Mesendoderm (in vitro differentiated cells): Measurements from ENCODE around the gene C11orf98.

Experiments used
- DNase-seq: peaks from one replicate; pipeline ENCODE4 v3.0.0; 2013
- H2AK5ac ChIP-seq: 2 replicates; pipeline ENCODE4 v1.6.1; 2013; ENCODE audit warnings: low read length, inconsistent platforms
- H2BK120ac ChIP-seq: 2 replicates; pipeline ENCODE4 v1.6.1; 2013; ENCODE audit warnings: low read depth, mild to moderate bottlenecking, low read length, moderate library complexity, mixed read lengths
- H2BK15ac ChIP-seq: replicated peaks from 2 replicates; pipeline ENCODE4 v1.6.1; 2013; ENCODE audit warnings: low read depth, mild to moderate bottlenecking, moderate library complexity
- H2BK5ac ChIP-seq: 2 replicates; pipeline ENCODE4 v1.6.1; 2013; ENCODE audit warnings: low read length, inconsistent platforms
- H3K18ac ChIP-seq: 2 replicates; pipeline ENCODE4 v1.6.1; 2013; ENCODE audit warnings: mild to moderate bottlenecking, low read length, mixed read lengths
- H3K23ac ChIP-seq: one replicate; pipeline ENCODE4 v1.6.1; 2013; ENCODE audit warnings: low read length
- H3K27ac ChIP-seq: 2 replicates; pipeline ENCODE4 v1.5.1; 2013; ENCODE audit warnings: low read depth, mild to moderate bottlenecking, inconsistent platforms, low read length, moderate library complexity
- H3K27me3 ChIP-seq: 2 replicates; pipeline ENCODE4 v1.6.1; 2013; ENCODE audit warnings: low read length, control low read depth, mild to moderate bottlenecking, inconsistent platforms; ENCODE audit not compliant: insufficient read depth, poor library complexity
- H3K36me3 ChIP-seq: 2 replicates; pipeline ENCODE4 v1.6.1; 2013; ENCODE audit warnings: low read length, inconsistent platforms; ENCODE audit not compliant: control insufficient read depth, insufficient read depth
- H3K4ac ChIP-seq: one replicate; pipeline ENCODE4 v1.6.1; 2013; ENCODE audit warnings: low read depth, mild to moderate bottlenecking, low read length, moderate library complexity
- H3K4me1 ChIP-seq: 2 replicates; pipeline ENCODE4 v1.6.1; 2013; ENCODE audit warnings: low read depth, low read length, inconsistent platforms; ENCODE audit not compliant: control insufficient read depth
- H3K4me2 ChIP-seq: 2 replicates; pipeline ENCODE4 v1.6.1; 2013; ENCODE audit warnings: low read length
- H3K4me3 ChIP-seq: 2 replicates; pipeline ENCODE4 v1.5.1; 2013; ENCODE audit warnings: mild to moderate bottlenecking, low read length
- H3K56ac ChIP-seq: one replicate; pipeline ENCODE4 v1.6.1; 2013; ENCODE audit warnings: low read length
- H3K79me1 ChIP-seq: 2 replicates; pipeline ENCODE4 v1.6.1; 2013; ENCODE audit warnings: low read length, inconsistent platforms
- H3K79me2 ChIP-seq: 2 replicates; pipeline ENCODE4 v1.6.1; 2013; ENCODE audit warnings: mild to moderate bottlenecking, low read length; ENCODE audit not compliant: control insufficient read depth, insufficient read depth
- H3K9ac ChIP-seq: 2 replicates; pipeline ENCODE4 v1.6.1; 2013; ENCODE audit warnings: low read length, inconsistent platforms
- H4K5ac ChIP-seq: one replicate; pipeline ENCODE4 v1.6.1; 2013; ENCODE audit warnings: low read length
- H4K8ac ChIP-seq: one replicate; pipeline ENCODE4 v1.6.1; 2013; ENCODE audit warnings: low read depth, mild to moderate bottlenecking, control low read depth, low read length, moderate library complexity
- WGBS: extraction: QIAGEN DNeasy Blood & Tissue Kit; methylation state at CpG from one replicate; pipeline ENCODE4 v1.1.7; 2013; ENCODE audit warnings: low lambda C conversion rate, missing lambda C conversion rate; ENCODE audit not compliant: insufficient coverage; ENCODE audit errors: extremely low coverage; 5-methylcytosine and 5-hydroxymethylcytosine counted together

Gene C11orf98

DNA sequence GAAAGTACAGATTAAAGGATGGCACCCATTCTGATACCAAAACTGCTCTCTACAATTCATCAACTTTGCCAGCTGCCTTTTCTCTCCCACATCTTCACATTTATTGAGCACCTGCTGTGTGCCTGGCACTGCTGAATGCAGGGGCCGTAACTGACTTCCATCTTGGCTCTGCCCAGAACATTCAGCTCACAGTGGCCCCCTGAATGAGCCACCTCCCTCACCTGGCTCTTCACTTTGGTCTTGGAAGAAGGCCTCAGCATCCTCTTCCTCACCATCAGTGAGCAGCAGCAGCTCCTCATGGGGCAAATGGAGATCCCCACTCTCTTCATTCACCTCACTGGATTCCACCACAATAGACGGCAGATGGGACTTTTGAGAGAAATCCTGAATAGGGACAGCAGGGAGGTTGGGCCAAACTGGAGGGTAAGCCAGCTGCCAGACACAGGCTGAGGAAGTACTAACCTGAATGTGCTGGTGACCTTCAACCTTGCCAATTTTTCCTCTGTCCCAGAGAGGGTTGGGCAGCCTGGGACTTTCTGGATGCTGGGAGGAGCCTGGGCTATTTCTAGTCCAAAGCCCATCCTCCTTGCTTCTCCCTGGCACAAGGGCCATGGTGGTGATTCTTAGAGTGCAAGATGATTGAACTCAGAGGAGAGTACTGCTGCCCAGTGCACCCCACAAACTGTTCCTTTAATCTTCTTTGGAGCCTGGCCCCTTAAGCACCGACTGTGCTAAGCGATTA lies 4.6 kb upstream of the C11orf98 start:
- Histone ChIP-seq H3K27ac (no peak overlapping the region), H3K9ac (peak overlapping the region; percentile 19), H3K4me3 (no peak overlapping the region), H4K5ac (no peak overlapping the region), H4K8ac (no peak overlapping the region), H2AK5ac (no peak overlapping the region), H3K4ac (no peak overlapping the region), H2BK5ac (no peak overlapping the region), H2BK15ac (no peak overlapping the region), H3K23ac (no peak overlapping the region), H3K36me3 (no peaks in the 10 kb centered on the region), H3K4me1 (no peaks in the 10 kb centered on the region), H2BK120ac (no peak overlapping the region), H3K4me2 (no peak overlapping the region), H3K27me3 (no peaks in the 10 kb centered on the region), H3K18ac (no peak overlapping the region), H3K79me2 (peaks cover 28% of the 10 kb centered on the region), H3K56ac (peak overlapping the region; percentile 30), H3K79me1 (peaks cover 13% of the 10 kb centered on the region)
- DNase-seq = peak; percentile 52
- WGBS = no CpG with 5 or more reads among the region's 4 CpGs

DNA sequence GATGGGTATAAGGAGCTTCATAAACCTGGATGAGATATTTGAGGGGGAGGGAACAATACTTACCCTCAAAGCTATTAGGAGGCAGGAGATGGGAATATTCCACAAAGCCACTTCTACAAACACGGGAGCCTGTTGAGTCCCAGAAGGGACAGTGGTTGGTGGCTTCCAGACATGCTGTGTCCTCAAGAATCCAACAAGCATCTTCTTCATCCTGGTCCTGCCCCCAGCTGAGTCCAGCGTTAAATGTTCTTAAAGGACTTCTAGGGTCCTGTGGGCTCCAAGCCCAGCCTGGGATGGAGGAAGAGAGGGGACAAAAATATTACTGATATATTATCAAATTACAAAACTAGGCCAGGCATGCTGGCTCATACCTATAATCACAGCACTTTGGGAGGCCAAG lies 2.5 kb upstream of the C11orf98 start:
- H2BK120ac ChIP-seq = no peak overlapping the region
- no peaks in the 10 kb centered on the region for H3K4me1 ChIP-seq
- peaks cover 13% of the 10 kb centered on the region for H3K79me1 ChIP-seq
- H3K36me3 ChIP-seq = peaks cover 1% of the 10 kb centered on the region
- no peak overlapping the region for H3K18ac ChIP-seq
- DNase-seq = no peak
- no peak overlapping the region for H3K4me3 ChIP-seq
- WGBS = no CpG with 5 or more reads among the region's 2 CpGs
- H2BK15ac ChIP-seq = no peak overlapping the region
- H3K27ac ChIP-seq = no peak overlapping the region
- no peak overlapping the region for H2BK5ac ChIP-seq
- H4K8ac ChIP-seq = no peak overlapping the region
- H3K27me3 ChIP-seq = no peaks in the 10 kb centered on the region
- peaks cover 33% of the 10 kb centered on the region for H3K79me2 ChIP-seq
- H3K9ac ChIP-seq = peak overlapping the region; percentile 96
- no peak overlapping the region for H3K23ac ChIP-seq
- H3K4me2 ChIP-seq = no peak overlapping the region
- H2AK5ac ChIP-seq = no peak overlapping the region
- H4K5ac ChIP-seq = no peak overlapping the region
- no peak overlapping the region for H3K4ac ChIP-seq
- H3K56ac ChIP-seq = no peak overlapping the region

DNA sequence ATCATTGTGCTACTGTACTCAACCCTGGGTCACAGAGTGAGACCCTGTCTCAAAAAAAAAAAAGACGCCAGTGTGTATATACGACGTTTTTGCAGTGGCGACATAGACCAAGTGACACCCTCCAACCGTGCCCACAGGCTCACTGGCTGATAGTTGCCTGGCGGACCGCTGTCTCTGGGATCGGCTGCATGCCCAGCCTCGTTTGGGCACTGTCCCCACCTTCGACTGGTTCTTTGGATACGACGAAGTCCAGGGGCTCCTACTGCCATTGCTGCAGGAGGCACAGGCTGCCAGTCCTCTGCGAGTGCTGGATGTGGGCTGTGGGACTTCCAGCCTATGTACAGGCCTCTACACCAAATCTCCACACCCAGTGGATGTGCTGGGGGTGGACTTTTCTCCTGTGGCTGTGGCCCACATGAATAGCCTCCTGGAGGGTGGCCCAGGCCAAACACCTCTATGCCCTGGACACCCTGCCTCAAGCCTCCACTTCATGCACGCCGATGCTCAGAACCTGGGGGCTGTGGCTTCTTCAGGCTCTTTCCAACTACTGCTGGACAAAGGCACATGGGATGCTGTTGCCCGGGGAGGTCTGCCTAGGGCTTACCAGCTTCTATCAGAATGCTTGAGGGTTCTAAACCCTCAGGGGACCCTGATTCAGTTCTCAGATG lies 1.4 kb upstream of the C11orf98 start:
- no peaks in the 10 kb centered on the region for H3K4me1 ChIP-seq
- WGBS = no CpG with 5 or more reads among the region's 16 CpGs

DNA sequence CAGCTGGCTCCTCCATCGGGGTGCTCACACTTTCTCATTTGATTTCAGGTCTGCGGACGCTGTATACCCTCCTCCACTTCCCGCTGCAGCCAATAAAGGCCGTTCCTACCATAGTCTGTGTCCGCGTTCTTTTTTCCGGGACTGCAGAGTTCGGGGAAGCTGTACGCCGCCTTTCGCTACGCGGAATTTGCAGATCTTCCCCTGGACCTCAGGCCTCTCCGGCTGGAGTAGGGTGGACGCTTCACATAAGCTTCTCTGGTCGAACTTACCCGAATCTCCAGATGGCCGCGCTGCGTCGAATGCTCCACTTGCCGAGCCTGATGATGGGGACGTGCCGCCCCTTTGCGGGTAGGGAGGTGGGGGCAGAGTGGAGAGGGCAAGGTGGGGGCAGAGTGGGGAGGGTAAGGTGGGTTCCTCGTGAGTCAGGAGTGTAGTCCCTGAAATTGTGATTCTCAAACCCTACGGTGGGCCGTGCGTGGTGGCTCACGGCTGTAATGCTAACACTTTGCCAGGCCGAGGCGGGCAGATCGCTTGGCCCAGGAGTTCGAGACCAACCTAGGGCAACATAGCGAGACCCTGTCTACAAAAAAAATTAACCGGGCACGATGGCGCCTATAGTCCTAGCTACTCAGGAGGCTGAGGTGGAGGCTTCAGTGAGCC lies 719 bp upstream of the C11orf98 start:
- WGBS = no CpG with 5 or more reads among the region's 39 CpGs
- peak; percentile 57 for DNase-seq

More for the DNA sequence above, 1.4 kb upstream of the C11orf98 start:
- Histone ChIP-seq H3K79me1 (peaks cover 15% of the 10 kb centered on the region), H3K27ac (peak overlapping the region; percentile 25), H3K56ac (peak overlapping the region; percentile 96), H2BK15ac (no peak overlapping the region), H3K9ac (peak overlapping the region; percentile 96), H3K4ac (peak overlapping the region; percentile 38), H3K23ac (peak overlapping the region; percentile 54), H4K8ac (no peak overlapping the region), H2BK120ac (no peak overlapping the region), H3K27me3 (no peaks in the 10 kb centered on the region), H3K18ac (no peak overlapping the region), H4K5ac (no peak overlapping the region), H3K4me2 (peak overlapping the region; percentile 69), H2BK5ac (peak overlapping the region; percentile 18), H3K4me3 (peak overlapping the region; percentile 80), H3K79me2 (peaks cover 33% of the 10 kb centered on the region), H3K36me3 (peaks cover 4% of the 10 kb centered on the region), H2AK5ac (no peak overlapping the region)
- no peak for DNase-seq

DNA sequence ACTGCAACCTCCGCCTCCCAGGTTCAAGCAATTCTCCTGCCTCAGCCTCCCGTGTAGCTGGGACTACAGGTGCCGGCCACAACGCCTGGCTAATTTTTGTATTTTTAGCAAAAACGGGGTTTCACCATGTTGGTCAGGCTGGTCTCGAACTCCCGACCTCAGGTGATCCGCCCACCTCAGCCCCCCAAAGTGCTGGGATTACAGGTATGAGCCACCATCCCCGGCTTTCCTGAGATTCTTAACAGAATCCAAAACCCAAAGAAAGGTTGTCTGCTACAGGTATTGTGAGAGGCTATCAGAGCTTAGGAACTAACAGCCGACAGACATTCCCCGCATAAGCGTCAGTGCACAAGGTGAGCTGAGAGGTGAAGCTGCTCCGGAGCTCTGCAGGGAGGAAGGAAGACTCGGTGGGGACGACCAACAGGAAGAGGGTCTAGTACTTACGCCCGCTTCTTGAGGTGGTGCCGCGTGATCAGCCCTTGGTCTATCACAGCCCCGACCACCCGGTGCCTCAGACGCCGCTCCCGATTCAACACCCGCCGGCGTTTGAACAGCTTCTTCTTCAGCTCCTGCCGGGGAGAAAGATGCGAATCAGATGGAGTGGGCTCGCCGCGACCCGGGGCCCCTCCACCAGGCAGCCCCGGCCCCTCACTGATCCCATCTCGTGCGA lies 470 bp downstream of the C11orf98 start:
- DNase-seq = peak; percentile 92

More for the DNA sequence above, 719 bp upstream of the C11orf98 start:
- Histone ChIP-seq H3K4ac (peak overlapping the region; percentile 95), H4K8ac (peak overlapping the region; percentile 42), H3K4me2 (peak overlapping the region; percentile 69), H3K23ac (peak overlapping the region; percentile 54), H2AK5ac (peak overlapping the region; percentile 20), H3K79me1 (peaks cover 15% of the 10 kb centered on the region), H3K27me3 (no peaks in the 10 kb centered on the region), H2BK15ac (no peak overlapping the region), H3K4me3 (peak overlapping the region; percentile 80), H2BK120ac (peak overlapping the region; percentile 7), H3K4me1 (no peaks in the 10 kb centered on the region), H3K18ac (peak overlapping the region; percentile 94), H3K9ac (peak overlapping the region; percentile 96), H3K56ac (peak overlapping the region; percentile 96), H3K36me3 (peaks cover 4% of the 10 kb centered on the region), H3K79me2 (peaks cover 33% of the 10 kb centered on the region), H2BK5ac (peak overlapping the region; percentile 48), H4K5ac (no peak overlapping the region), H3K27ac (peak overlapping the region; percentile 73)

More for the DNA sequence above, 470 bp downstream of the C11orf98 start:
- H4K8ac ChIP-seq = no peak overlapping the region
- no CpG with 5 or more reads among the region's 36 CpGs for WGBS
- peaks cover 4% of the 10 kb centered on the region for H3K36me3 ChIP-seq
- peak overlapping the region; percentile 50 for H3K4me2 ChIP-seq
- peak overlapping the region; percentile 100 for H3K18ac ChIP-seq
- peak overlapping the region; percentile 94 for H3K23ac ChIP-seq
- peak overlapping the region; percentile 55 for H2BK120ac ChIP-seq
- H3K27ac ChIP-seq = peak overlapping the region; percentile 99
- peak overlapping the region; percentile 93 for H3K9ac ChIP-seq
- no peak overlapping the region for H4K5ac ChIP-seq
- peaks cover 33% of the 10 kb centered on the region for H3K79me2 ChIP-seq
- H2BK15ac ChIP-seq = no peak overlapping the region
- H2BK5ac ChIP-seq = peak overlapping the region; percentile 63
- H3K27me3 ChIP-seq = no peaks in the 10 kb centered on the region
- H3K4me3 ChIP-seq = peak overlapping the region; percentile 98
- H3K4me1 ChIP-seq = no peaks in the 10 kb centered on the region
- H3K4ac ChIP-seq = peak overlapping the region; percentile 98
- no peak overlapping the region for H2AK5ac ChIP-seq
- peaks cover 15% of the 10 kb centered on the region for H3K79me1 ChIP-seq
- peak overlapping the region; percentile 98 for H3K56ac ChIP-seq
